Liver (tissue), 3 donors: ENCODE results near the gene TAAR2.

ENCODE experiments used
- CTCF ChIP-seq: fragments of 150-350 bp; IDR thresholded peaks from 2 replicates; pipeline ENCODE4 v1.5.1; 2017; ENCODE audit warnings: improper control_type of control experiment, low read depth, low read length; ENCODE audit not compliant: missing input control
- HNF4A ChIP-seq, 2 donors: conservative IDR thresholded peaks; 2 replicates each; pipeline ENCODE4 v1.6.1; 2016; ENCODE audit warnings: antibody characterized with exemption in 2 of 2, mild to moderate bottlenecking in 2 of 2
- RAD21 ChIP-seq, 2 donors: IDR thresholded peaks; 2 replicates each; pipeline ENCODE4 v1.6.1; 2016; ENCODE audit warnings: antibody characterized with exemption in 2 of 2, mild to moderate bottlenecking in 2 of 2
- REST ChIP-seq: IDR thresholded peaks from 2 replicates; pipeline ENCODE4 v1.6.1; 2016; ENCODE audit warnings: antibody characterized with exemption, mild to moderate bottlenecking
- RXRA ChIP-seq, 2 donors: IDR thresholded peaks; 2 replicates each; pipeline ENCODE4 v1.6.1; 2017 to 2018; ENCODE audit warnings: antibody characterized with exemption in 2 of 2, mild to moderate bottlenecking in 1 of 2
- donor health status: healthy.
- donor health status: healthy.

GRCh38 chr6:132651062-132651461 lies 27.0 kb upstream of the TAAR2 start:
- TF ChIP-seq RAD21 (IDR thresholded peaks at IDR 0.05) = no peak
- no peak for TF ChIP-seq CTCF
- no peak for TF ChIP-seq RXRA (IDR thresholded peaks at IDR 0.05)
- no peak for TF ChIP-seq HNF4A (conservative IDR thresholded peaks at IDR 0.05)
- TF ChIP-seq REST = no peak
